Keratinocyte (primary cell): ENCODE data around the gene FAM241A.

Source experiments
- EZH2 ChIP-seq: IDR thresholded peaks from one replicate; pipeline ENCODE4 v1.6.1; 2012; ENCODE audit warnings: inconsistent platforms, mild to moderate bottlenecking, low read length, moderate library complexity
- TF ChIP-seq, protein P1 (sequence below), 3 experiments: IDR thresholded peaks in 1 of 3; conservative IDR thresholded peaks in 1 of 3; optimal IDR thresholded peaks in 1 of 3; 2 replicates in 2 of 3; 3 replicates in 1 of 3; pipeline versions ENCODE3 to v1.5.1; 2011; ENCODE audit warnings: low read length in 3 of 3, mild to moderate bottlenecking in 3 of 3, moderate library complexity in 2 of 3, control low read depth in 1 of 3, inconsistent platforms in 1 of 3; ENCODE audit not compliant: insufficient read depth in 2 of 3; ENCODE audit errors: extremely low read depth in 1 of 3

DNA sequence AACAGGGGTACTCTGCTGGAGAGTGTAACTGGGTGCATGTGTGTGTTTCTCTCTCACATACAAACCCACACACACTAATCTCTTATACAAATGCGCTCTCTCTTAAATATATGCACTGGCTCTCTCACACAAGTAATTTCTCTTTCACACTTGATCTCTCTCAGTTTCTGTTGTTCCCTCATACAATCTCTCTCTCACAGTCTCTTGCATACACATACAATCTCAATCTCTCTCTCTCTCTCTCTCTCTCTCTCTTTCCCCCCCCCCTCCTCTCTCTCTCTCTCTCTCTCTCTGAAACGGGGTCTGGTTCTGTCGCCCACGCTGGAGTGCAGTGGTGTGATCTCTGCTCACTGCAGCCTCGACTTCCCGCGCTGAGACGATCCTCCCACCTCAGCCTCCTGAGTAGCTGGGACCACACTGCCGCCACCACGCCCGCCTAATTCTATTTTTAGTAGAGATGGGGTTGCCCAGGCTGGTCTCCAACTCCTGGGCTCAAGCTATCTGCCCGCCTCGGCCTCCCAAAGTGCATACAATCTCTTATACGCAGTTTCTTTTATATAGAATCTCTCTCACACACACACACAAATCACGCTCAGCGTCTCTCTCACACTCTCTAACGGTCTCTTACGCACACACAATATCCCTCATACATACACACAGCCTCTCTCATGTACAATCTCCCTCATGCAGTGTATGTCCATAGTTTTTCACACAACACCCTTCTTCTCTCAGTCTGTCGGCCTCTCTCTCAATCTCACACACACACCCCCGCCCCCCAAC, 518 bp upstream of the FAM241A start:
- TF ChIP-seq EZH2 = no peak
- TF ChIP-seq, protein P1, sequence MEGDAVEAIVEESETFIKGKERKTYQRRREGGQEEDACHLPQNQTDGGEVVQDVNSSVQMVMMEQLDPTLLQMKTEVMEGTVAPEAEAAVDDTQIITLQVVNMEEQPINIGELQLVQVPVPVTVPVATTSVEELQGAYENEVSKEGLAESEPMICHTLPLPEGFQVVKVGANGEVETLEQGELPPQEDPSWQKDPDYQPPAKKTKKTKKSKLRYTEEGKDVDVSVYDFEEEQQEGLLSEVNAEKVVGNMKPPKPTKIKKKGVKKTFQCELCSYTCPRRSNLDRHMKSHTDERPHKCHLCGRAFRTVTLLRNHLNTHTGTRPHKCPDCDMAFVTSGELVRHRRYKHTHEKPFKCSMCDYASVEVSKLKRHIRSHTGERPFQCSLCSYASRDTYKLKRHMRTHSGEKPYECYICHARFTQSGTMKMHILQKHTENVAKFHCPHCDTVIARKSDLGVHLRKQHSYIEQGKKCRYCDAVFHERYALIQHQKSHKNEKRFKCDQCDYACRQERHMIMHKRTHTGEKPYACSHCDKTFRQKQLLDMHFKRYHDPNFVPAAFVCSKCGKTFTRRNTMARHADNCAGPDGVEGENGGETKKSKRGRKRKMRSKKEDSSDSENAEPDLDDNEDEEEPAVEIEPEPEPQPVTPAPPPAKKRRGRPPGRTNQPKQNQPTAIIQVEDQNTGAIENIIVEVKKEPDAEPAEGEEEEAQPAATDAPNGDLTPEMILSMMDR (optimal IDR thresholded peaks at IDR 0.05 in 1 of 3, IDR thresholded peaks at IDR 0.05 in 1 of 3, conservative IDR thresholded peaks at IDR 0.05 in 1 of 3; ENCODE audit: extremely low read depth in 1 of 3, insufficient read depth in 2 of 3, low read length in 3 of 3) = no peak
